DMS79 (cell line): ENCODE results near the gene ADSL.

Source experiments
- DNase-seq: peaks from one replicate; lab custom pipeline; 2025; lab: John Stamatoyannopoulos, UW

Gene ADSL

GRCh38 chr22:40418366-40419201, 72.3 kb downstream of the ADSL start:
- no peak for DNase-seq

GRCh38 chr22:40419718-40420117, 73.4 kb downstream of the ADSL start:
- DNase-seq = no peak

- no peak for DNase-seq
Observed at GRCh38 chr22:40420341-40421081, 74.2 kb downstream of the ADSL start.

- no peak for DNase-seq
Observed at GRCh38 chr22:40421082-40421350, 74.7 kb downstream of the ADSL start.

- DNase-seq = no peak
Observed at GRCh38 chr22:40421941-40422340, 75.6 kb downstream of the ADSL start.

GRCh38 chr22:40422558-40423309, 76.4 kb downstream of the ADSL start:
- DNase-seq = no peak

GRCh38 chr22:40423310-40423688, 77.0 kb downstream of the ADSL start:
- DNase-seq = no peak

- DNase-seq = no peak
Observed at GRCh38 chr22:40423882-40424640, 77.8 kb downstream of the ADSL start.

GRCh38 chr22:40425082-40425481, 78.8 kb downstream of the ADSL start:
- DNase-seq = no peak

GRCh38 chr22:40426594-40427333, 80.5 kb downstream of the ADSL start:
- DNase-seq = no peak

GRCh38 chr22:40428796-40429195, 82.5 kb downstream of the ADSL start:
- no peak for DNase-seq

GRCh38 chr22:40429481-40429880, 83.2 kb downstream of the ADSL start:
- DNase-seq = no peak

GRCh38 chr22:40430991-40431390, 84.7 kb downstream of the ADSL start:
- DNase-seq = no peak

- DNase-seq = no peak
Observed at GRCh38 chr22:40432157-40432556, 85.9 kb downstream of the ADSL start.

GRCh38 chr22:40432625-40433024, 86.3 kb downstream of the ADSL start:
- no peak for DNase-seq

GRCh38 chr22:40433416-40434090, 87.3 kb downstream of the ADSL start:
- DNase-seq = no peak

- DNase-seq = no peak
Observed at GRCh38 chr22:40434106-40434505, 87.8 kb downstream of the ADSL start.

- no peak for DNase-seq
Observed at GRCh38 chr22:40434745-40435144, 88.4 kb downstream of the ADSL start.

GRCh38 chr22:40436505-40437431, 90.5 kb downstream of the ADSL start:
- DNase-seq = no peak
